A673 (cell line): Measurements from ENCODE around the gene CNIH3. TPM values are rescaled to one million over a fixed set of nuclear protein-coding genes. Genes with fewer than 3 reads are reported as not detected.

Source experiments
- BruUV-seq: library from RNA; stranded (reverse); fragments of 400-500 nt; replicated peaks from 2 replicates; lab custom pipeline; 2021; lab: Mats Ljungman, UMichigan
- CTCF ChIA-PET: fragments of 300-600 bp; sonication (Branson Sonifier 250); formaldehyde crosslinking; loops from one replicate; lab custom pipeline; 2022; ENCODE audit warnings: antibody characterized with exemption; lab: Charles Lee
- POLR2A ChIA-PET: fragments of 300-600 bp; sonication (Branson Sonifier 250); formaldehyde crosslinking; loops from one replicate; lab custom pipeline; 2022; ENCODE audit warnings: antibody characterized with exemption; ENCODE audit not compliant: low non-redundant PET; lab: Charles Lee
- DNase-seq: peaks from one replicate; pipeline ENCODE4 v3.0.0-alpha.2; 2015; ENCODE audit warnings: low spot score
- H3K27ac ChIP-seq: fragments of 200-600 bp; sonication (generic); 2 replicates; pipeline ENCODE4 v1.5.1; 2016; ENCODE audit warnings: mixed run types, low read depth, mild to moderate bottlenecking, mixed read lengths, antibody characterized with exemption, low read length; ENCODE audit not compliant: poor library complexity, severe bottlenecking
- H3K27me3 ChIP-seq: fragments of 200-600 bp; sonication (generic); replicated peaks from 2 replicates; pipeline ENCODE4 v1.6.1; 2017; ENCODE audit warnings: mixed run types, low read depth, mild to moderate bottlenecking, mixed read lengths, antibody characterized with exemption, low read length; ENCODE audit not compliant: insufficient read depth, poor library complexity
- H3K36me3 ChIP-seq: fragments of 200-600 bp; sonication (generic); 2 replicates; pipeline ENCODE4 v1.6.1; 2016; ENCODE audit warnings: mixed run types, mild to moderate bottlenecking, mixed read lengths, antibody characterized with exemption, low read length; ENCODE audit not compliant: insufficient read depth, poor library complexity, severe bottlenecking
- H3K4me1 ChIP-seq: fragments of 200-600 bp; sonication (generic); 2 replicates; pipeline ENCODE4 v1.6.1; 2017; ENCODE audit warnings: mixed run types, mild to moderate bottlenecking, mixed read lengths, antibody characterized with exemption, low read length; ENCODE audit not compliant: insufficient read depth, poor library complexity, severe bottlenecking
- H3K4me3 ChIP-seq: fragments of 200-600 bp; sonication (generic); 2 replicates; pipeline ENCODE4 v1.5.1; 2016; ENCODE audit warnings: low read depth, mixed run types, mild to moderate bottlenecking, mixed read lengths, low read length; ENCODE audit not compliant: poor library complexity, severe bottlenecking
- H3K9me3 ChIP-seq: fragments of 200-600 bp; sonication (generic); 2 replicates; pipeline ENCODE4 v1.6.1; 2016; ENCODE audit warnings: mixed run types, low read depth, mild to moderate bottlenecking, mixed read lengths, antibody characterized with exemption, low read length; ENCODE audit not compliant: poor library complexity, severe bottlenecking
- CTCF ChIP-seq: fragments of 300-800, 200-600 bp; sonication (generic); conservative IDR thresholded peaks from 2 replicates; pipeline ENCODE4 v1.5.1; 2017; ENCODE audit warnings: low read depth, mild to moderate bottlenecking, antibody characterized with exemption, low read length, moderate library complexity, mixed read lengths
- EZH2 ChIP-seq: fragments of 200-600 bp; sonication (generic); IDR thresholded peaks from 2 replicates; pipeline ENCODE4 v1.6.1; 2017; ENCODE audit warnings: borderline replicate concordance, low read depth, mild to moderate bottlenecking, mixed read lengths, antibody characterized with exemption, low read length; ENCODE audit not compliant: poor library complexity, severe bottlenecking
- intact Hi-C: fragments of 100-400 bp; cut with micrococcal nuclease; formaldehyde crosslinking; loops from one replicate; pipeline ENCODE4 v1.10.0; 2022; ENCODE audit not compliant: unreplicated experiment
- total RNA-seq: library from RNA; stranded (reverse); gene quantifications from 2 replicates; pipeline ENCODE4 v1.2.3, GENCODE V29; 2021

Gene CNIH3
- total RNA-seq, 1 experiment from 2014 or later = 3.8 TPM

- BruUV-seq = no TSS peak
- CTCF ChIA-PET = no interaction called here
- Histone ChIP-seq H3K4me3 (no peak overlapping the region), H3K36me3 (no peaks in the 10 kb centered on the region), H3K27me3 (no peaks in the 10 kb centered on the region), H3K27ac (no peak overlapping the region), H3K9me3 (peaks cover 6% of the 10 kb centered on the region), H3K4me1 (no peaks in the 10 kb centered on the region)
- POLR2A ChIA-PET = no interaction called here
- intact Hi-C loops = no loop called here
- DNase-seq = no peak
- TF ChIP-seq EZH2 (no peak), CTCF (no peak)
These were observed 36.6 kb upstream of the CNIH3 start for GRCh38 chr1:224579526-224579925.

- Histone ChIP-seq H3K4me1 (no peaks in the 10 kb centered on the region), H3K27me3 (no peaks in the 10 kb centered on the region), H3K4me3 (no peak overlapping the region), H3K27ac (no peak overlapping the region), H3K36me3 (no peaks in the 10 kb centered on the region), H3K9me3 (peaks cover 6% of the 10 kb centered on the region)
- ChIA-PET CTCF (no interaction called here), POLR2A (no interaction called here)
- intact Hi-C loops = no loop called here
- DNase-seq = no peak
- no peak for TF ChIP-seq CTCF
- BruUV-seq = no TSS peak
These were observed 36.1 kb upstream of the CNIH3 start for GRCh38 chr1:224580006-224580405.

GRCh38 chr1:224582041-224582440, 34.1 kb upstream of the CNIH3 start:
- Histone ChIP-seq H3K27me3 (no peaks in the 10 kb centered on the region), H3K27ac (no peak overlapping the region), H3K9me3 (peaks cover under 1% of the 10 kb centered on the region), H3K4me1 (no peaks in the 10 kb centered on the region), H3K36me3 (no peaks in the 10 kb centered on the region), H3K4me3 (no peak overlapping the region)
- ChIA-PET CTCF (no interaction called here), POLR2A (no interaction called here)
- no TSS peak for BruUV-seq
- DNase-seq = no peak
- no peak for TF ChIP-seq EZH2
- TF ChIP-seq CTCF = no peak
- intact Hi-C loops = no loop called here
